ENCODE measurements around the gene CNOT6L.

Gene CNOT6L

DNA sequence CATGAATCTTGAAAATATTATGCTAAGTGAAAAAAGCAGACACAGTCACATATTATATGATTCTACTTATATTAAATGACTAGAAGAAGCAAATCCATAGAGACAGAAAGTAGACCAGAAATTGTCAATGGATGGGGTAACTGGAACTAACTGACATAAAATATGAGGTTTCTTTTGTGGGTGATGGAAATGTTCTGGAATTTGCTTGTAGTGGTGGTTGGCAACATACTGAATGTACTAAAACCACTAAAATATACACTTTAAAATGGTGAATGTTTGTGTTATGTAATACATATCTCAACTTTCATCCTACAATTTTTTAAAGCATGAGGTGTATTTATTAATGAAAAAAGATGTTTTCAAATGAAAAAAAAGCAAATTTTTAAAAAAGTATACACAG, 14.7 kb downstream of the CNOT6L start:
- no peaks in the 10 kb centered on the region for H3K27me3 ChIP-seq (ENCODE audit: insufficient read depth, low read depth)
- no peak overlapping the region for H3K4me3 ChIP-seq (IDR thresholded peaks at IDR 0.05; ENCODE audit: insufficient read depth, low read depth, low read length)
- H3K27ac ChIP-seq: no peak overlapping the region
- no peak overlapping the region for H3K9ac ChIP-seq
- peaks cover 57% of the 10 kb centered on the region for H4K20me1 ChIP-seq (ENCODE audit: insufficient read depth)
- TF ChIP-seq, protein P1, sequence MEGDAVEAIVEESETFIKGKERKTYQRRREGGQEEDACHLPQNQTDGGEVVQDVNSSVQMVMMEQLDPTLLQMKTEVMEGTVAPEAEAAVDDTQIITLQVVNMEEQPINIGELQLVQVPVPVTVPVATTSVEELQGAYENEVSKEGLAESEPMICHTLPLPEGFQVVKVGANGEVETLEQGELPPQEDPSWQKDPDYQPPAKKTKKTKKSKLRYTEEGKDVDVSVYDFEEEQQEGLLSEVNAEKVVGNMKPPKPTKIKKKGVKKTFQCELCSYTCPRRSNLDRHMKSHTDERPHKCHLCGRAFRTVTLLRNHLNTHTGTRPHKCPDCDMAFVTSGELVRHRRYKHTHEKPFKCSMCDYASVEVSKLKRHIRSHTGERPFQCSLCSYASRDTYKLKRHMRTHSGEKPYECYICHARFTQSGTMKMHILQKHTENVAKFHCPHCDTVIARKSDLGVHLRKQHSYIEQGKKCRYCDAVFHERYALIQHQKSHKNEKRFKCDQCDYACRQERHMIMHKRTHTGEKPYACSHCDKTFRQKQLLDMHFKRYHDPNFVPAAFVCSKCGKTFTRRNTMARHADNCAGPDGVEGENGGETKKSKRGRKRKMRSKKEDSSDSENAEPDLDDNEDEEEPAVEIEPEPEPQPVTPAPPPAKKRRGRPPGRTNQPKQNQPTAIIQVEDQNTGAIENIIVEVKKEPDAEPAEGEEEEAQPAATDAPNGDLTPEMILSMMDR (conservative IDR thresholded peaks at IDR 0.05; ENCODE audit: low read depth, low read length): no peak
- H3K4me1 ChIP-seq (ENCODE audit: low read depth, poor library complexity, severe bottlenecking): peaks cover 39% of the 10 kb centered on the region
- H3K79me2 ChIP-seq (ENCODE audit: insufficient read depth, low read depth): peaks cover 100% of the 10 kb centered on the region
- H3K36me3 ChIP-seq (ENCODE audit: insufficient read depth): 0 out of 2 replicates have a peak, but pooled peaks cover 4% of the 10 kb centered on the region
- no peak overlapping the region for H2AFZ ChIP-seq (ENCODE audit: low read depth)
- H3K4me2 ChIP-seq: no peak overlapping the region

DNA sequence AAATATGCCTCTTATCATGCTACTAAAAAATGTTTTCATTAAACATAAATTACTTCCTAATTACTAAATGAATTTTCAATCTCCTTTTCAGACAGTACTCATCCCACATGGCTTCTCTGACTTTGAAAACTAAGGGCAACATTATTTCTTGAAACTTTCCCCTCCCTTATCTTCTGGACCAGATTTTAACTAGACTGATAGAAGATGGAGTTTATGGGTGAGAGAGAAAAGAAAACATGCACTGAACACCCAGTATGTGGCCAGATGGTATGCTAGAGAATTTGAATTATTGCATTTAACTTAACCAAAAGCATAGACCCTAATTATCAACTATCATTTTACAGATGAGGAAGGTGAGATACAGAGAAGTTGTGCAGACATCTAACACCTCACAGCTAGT, 16.8 kb downstream of the CNOT6L start:
- TF ChIP-seq, protein P1 (conservative IDR thresholded peaks at IDR 0.05; ENCODE audit: low read depth, low read length): no peak

DNA sequence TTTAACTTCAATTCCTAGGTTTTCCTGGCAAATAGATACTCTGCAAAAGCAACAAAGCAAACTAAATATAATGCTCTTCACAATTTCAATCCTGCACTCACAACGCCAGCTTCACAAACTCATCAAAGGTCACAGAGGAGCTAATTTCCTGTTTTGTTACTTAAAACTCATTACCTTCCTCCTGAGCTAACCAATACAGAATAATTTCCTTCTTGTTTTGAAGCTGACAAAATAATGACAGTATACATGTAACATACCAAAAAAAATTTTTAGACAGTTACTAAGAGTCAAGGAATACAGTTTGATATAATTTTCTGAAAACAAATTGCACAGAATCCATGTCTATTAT, 17.9 kb downstream of the CNOT6L start:
- peaks cover 57% of the 10 kb centered on the region for H4K20me1 ChIP-seq (ENCODE audit: insufficient read depth)
- H3K27ac ChIP-seq: no peak overlapping the region; the same call in 1 of the 2 replicates
- 0 out of 2 replicates have a peak, but pooled peaks cover 4% of the 10 kb centered on the region for H3K36me3 ChIP-seq (ENCODE audit: insufficient read depth)
- H3K79me2 ChIP-seq (ENCODE audit: insufficient read depth, low read depth): peaks cover 100% of the 10 kb centered on the region
- H3K4me2 ChIP-seq: no peak overlapping the region; the same call in 1 of the 2 replicates
- no peak overlapping the region for H3K9ac ChIP-seq
- TF ChIP-seq, protein P1 (conservative IDR thresholded peaks at IDR 0.05; ENCODE audit: low read depth, low read length): no peak
- H3K4me1 ChIP-seq (ENCODE audit: low read depth, poor library complexity, severe bottlenecking): peaks cover 39% of the 10 kb centered on the region
- H2AFZ ChIP-seq (ENCODE audit: low read depth): no peak overlapping the region
- H3K4me3 ChIP-seq (IDR thresholded peaks at IDR 0.05; ENCODE audit: insufficient read depth, low read depth, low read length): no peak overlapping the region
- no peaks in the 10 kb centered on the region for H3K27me3 ChIP-seq (ENCODE audit: insufficient read depth, low read depth)

More for the DNA sequence above, 16.8 kb downstream of the CNOT6L start:
- H3K9ac ChIP-seq: no peak overlapping the region
- H3K4me1 ChIP-seq (ENCODE audit: low read depth, poor library complexity, severe bottlenecking): peaks cover 39% of the 10 kb centered on the region
- H3K36me3 ChIP-seq (ENCODE audit: insufficient read depth): 0 out of 2 replicates have a peak, but pooled peaks cover 4% of the 10 kb centered on the region
- peaks cover 58% of the 10 kb centered on the region for H4K20me1 ChIP-seq (ENCODE audit: insufficient read depth)
- no peaks in the 10 kb centered on the region for H3K27me3 ChIP-seq (ENCODE audit: insufficient read depth, low read depth)
- peaks cover 100% of the 10 kb centered on the region for H3K79me2 ChIP-seq (ENCODE audit: insufficient read depth, low read depth)
- no peak overlapping the region for H3K4me3 ChIP-seq (IDR thresholded peaks at IDR 0.05; ENCODE audit: insufficient read depth, low read depth, low read length)
- no peak overlapping the region for H2AFZ ChIP-seq (ENCODE audit: low read depth)
- no peak overlapping the region for H3K4me2 ChIP-seq
- H3K27ac ChIP-seq: no peak overlapping the region

DNA sequence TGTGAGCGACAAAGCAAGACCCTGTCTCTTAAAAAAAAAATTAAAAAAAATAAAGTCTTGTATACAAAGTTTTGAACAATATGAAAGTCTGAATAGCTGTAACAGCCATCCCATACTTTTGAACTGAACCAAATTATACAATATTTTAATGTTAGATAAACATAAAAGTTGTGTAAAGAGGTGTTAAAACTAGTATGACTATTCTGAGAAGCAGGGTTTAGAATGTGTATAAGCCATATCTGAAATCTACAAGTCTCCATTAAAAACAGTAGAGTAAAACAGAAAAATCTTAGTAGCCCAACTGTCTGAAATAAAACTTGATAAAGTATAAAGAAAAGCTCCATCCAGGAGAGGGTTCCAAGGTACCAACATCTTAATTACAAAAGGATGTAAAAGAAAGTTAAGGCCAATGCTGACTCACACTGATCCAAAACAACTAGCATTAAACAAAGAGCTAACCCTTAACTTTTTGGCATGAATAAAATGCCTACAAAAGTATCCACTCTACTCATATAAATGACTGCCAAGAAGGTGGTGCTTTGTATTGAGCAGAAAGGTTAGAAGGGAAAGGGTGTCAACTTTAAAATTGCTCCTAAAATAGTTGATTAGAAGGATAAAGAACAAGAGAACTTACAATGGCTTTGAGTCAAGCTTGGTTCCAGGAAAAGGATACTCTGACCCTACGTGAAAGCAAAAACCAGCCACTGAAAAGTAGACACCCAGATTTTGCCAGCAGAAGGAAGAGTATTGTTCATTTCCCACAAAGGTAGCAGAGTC, 18.5 kb downstream of the CNOT6L start:
- Histone ChIP-seq H3K27ac (no peak overlapping the region; the same call in 1 of the 2 replicates), H3K27me3 (ENCODE audit: insufficient read depth, low read depth) (no peaks in the 10 kb centered on the region), H3K4me3 (IDR thresholded peaks at IDR 0.05; ENCODE audit: insufficient read depth, low read depth, low read length) (no peak overlapping the region), H4K20me1 (ENCODE audit: insufficient read depth) (peaks cover 53% of the 10 kb centered on the region), H3K4me2 (no peak overlapping the region; the same call in 1 of the 2 replicates), H3K4me1 (ENCODE audit: low read depth, poor library complexity, severe bottlenecking) (peaks cover 39% of the 10 kb centered on the region), H3K9ac (no peak overlapping the region), H3K36me3 (ENCODE audit: insufficient read depth) (0 out of 2 replicates have a peak, but pooled peaks cover 4% of the 10 kb centered on the region), H2AFZ (ENCODE audit: low read depth) (no peak overlapping the region), H3K79me2 (ENCODE audit: insufficient read depth, low read depth) (peaks cover 100% of the 10 kb centered on the region)
- TF ChIP-seq, protein P1 (conservative IDR thresholded peaks at IDR 0.05; ENCODE audit: low read depth, low read length): no peak

Measured in KMS-11 (cell line).